HL-60 (cell line): ENCODE results near the gene TAP2.

Experiments
- DNase-seq, 2 experiments: peaks; one replicate each; pipeline ENCODE4 v3.0.0-alpha.2; 2010 to 2020; ENCODE audit warnings: low read depth in 1 of 2, low spot score in 1 of 2
- H3K27ac ChIP-seq: fragments of 250-450 bp; sonication (Bioruptor Pico); replicated peaks from 2 replicates; pipeline ENCODE4 v1.5.1; 2020; ENCODE audit warnings: mild to moderate bottlenecking, moderate library complexity
- H3K27me3 ChIP-seq: fragments of 250-450 bp; sonication (Bioruptor Pico); 2 replicates; pipeline ENCODE4 v1.5.1; 2021; ENCODE audit warnings: mild to moderate bottlenecking, moderate library complexity; ENCODE audit not compliant: insufficient read depth, poor library complexity, severe bottlenecking
- H3K4me3 ChIP-seq: replicated peaks from 2 replicates; pipeline ENCODE4 v1.5.1; 2011; ENCODE audit warnings: mild to moderate bottlenecking, control low read depth, low read length; ENCODE audit not compliant: insufficient read depth
- GABPA ChIP-seq: IDR thresholded peaks from 2 replicates; pipeline ENCODE4 v1.6.1; 2012; ENCODE audit warnings: low read depth
- POLR2AphosphoS5 ChIP-seq: IDR thresholded peaks from 2 replicates; pipeline ENCODE4 v1.6.1; 2012; ENCODE audit warnings: low read depth
- REST ChIP-seq: IDR thresholded peaks from 2 replicates; pipeline ENCODE4 v1.6.1; 2012; ENCODE audit warnings: low read depth; ENCODE audit not compliant: insufficient replicate concordance
- SPI1 ChIP-seq: IDR thresholded peaks from 2 replicates; pipeline ENCODE4 v1.6.1; 2012; ENCODE audit warnings: low read depth, mild to moderate bottlenecking, borderline replicate concordance
- TF ChIP-seq, protein P1 (sequence below): IDR thresholded peaks from one replicate; pipeline ENCODE4 v1.5.1; 2011; ENCODE audit warnings: low read length, control low read depth, inconsistent platforms; ENCODE audit not compliant: insufficient read depth

TAP2 gene

GRCh38 chr6:32830936-32831335, 7.6 kb downstream of the TAP2 start:
- TF ChIP-seq POLR2AphosphoS5 (no peak), SPI1 (no peak), GABPA (no peak), REST (no peak)
- TF ChIP-seq, protein P1, sequence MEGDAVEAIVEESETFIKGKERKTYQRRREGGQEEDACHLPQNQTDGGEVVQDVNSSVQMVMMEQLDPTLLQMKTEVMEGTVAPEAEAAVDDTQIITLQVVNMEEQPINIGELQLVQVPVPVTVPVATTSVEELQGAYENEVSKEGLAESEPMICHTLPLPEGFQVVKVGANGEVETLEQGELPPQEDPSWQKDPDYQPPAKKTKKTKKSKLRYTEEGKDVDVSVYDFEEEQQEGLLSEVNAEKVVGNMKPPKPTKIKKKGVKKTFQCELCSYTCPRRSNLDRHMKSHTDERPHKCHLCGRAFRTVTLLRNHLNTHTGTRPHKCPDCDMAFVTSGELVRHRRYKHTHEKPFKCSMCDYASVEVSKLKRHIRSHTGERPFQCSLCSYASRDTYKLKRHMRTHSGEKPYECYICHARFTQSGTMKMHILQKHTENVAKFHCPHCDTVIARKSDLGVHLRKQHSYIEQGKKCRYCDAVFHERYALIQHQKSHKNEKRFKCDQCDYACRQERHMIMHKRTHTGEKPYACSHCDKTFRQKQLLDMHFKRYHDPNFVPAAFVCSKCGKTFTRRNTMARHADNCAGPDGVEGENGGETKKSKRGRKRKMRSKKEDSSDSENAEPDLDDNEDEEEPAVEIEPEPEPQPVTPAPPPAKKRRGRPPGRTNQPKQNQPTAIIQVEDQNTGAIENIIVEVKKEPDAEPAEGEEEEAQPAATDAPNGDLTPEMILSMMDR, result no peak
- no peaks in the 10 kb centered on the region for H3K27me3 ChIP-seq
- H3K4me3 ChIP-seq, result no peak overlapping the region
- no peak overlapping the region for H3K27ac ChIP-seq
- DNase-seq, result no peak

DNA sequence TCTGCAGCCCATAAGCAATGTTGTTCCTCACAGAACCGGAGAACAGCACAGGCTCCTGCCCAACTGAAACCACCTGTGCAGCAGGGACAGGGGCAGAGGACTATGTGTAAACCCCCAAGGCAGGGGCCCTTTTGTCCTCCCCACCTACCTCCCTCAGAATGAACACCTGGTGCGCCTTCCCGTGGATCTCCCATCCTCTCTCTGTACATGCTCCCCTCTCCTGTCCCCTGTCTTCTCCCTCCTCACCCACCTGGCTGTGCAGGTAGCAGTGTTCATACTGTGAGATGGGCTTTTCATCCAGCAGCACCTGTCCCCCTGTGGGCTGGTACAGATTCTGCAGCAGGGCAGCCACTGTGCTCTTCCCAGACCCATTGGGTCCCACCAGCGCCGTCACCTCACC, 8.5 kb downstream of the TAP2 start:
- no peak for DNase-seq
- H3K4me3 ChIP-seq, result no peak overlapping the region
- TF ChIP-seq REST (no peak), POLR2AphosphoS5 (no peak), GABPA (no peak), SPI1 (no peak)
- TF ChIP-seq, protein P1, result no peak
- no peak overlapping the region for H3K27ac ChIP-seq
- H3K27me3 ChIP-seq, result no peaks in the 10 kb centered on the region

- DNase-seq, result no peak
- Histone ChIP-seq H3K27ac (no peak overlapping the region), H3K27me3 (no peaks in the 10 kb centered on the region), H3K4me3 (no peak overlapping the region)
- TF ChIP-seq, protein P1, result no peak
- TF ChIP-seq POLR2AphosphoS5 (no peak), GABPA (no peak), REST (no peak), SPI1 (no peak)
These were observed 9.0 kb downstream of the TAP2 start for GRCh38 chr6:32829495-32829894.
